ENCODE results near the gene DTWD1.

The DTWD1 gene

DNA sequence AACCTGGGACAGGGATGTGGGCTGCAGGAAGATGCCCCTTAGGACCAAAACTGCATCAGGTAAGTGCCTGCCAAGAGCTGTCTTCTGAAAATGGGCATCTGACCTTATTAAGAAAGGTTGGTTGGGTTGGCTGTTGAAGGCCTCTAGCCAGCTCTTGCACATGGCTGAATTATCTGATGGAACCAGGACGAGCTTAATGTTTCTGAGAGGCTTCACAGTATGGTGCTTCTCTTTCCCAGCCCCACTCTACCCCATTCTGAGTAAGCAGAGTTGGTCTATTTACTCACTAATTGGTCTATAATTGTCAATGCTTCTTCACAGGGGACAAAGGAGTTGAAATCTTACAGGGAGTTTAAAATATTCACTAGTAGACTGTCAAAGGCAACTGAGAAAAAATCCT lies 48.4 kb downstream of the DTWD1 start:
- Histone ChIP-seq H3K4me1 (no peaks in the 10 kb centered on the region), H3K36me3 (no peaks in the 10 kb centered on the region), H4K20me1 (no peaks in the 10 kb centered on the region), H3K9me3 (replicated peaks in 1 of 11) (no peaks in the 10 kb centered on the region), H3K9ac (no peak overlapping the region), H3K27me3 (no peaks in the 10 kb centered on the region), H3K4me3 (no peak overlapping the region), H3K4me2 (no peak overlapping the region), H3K27ac (no peak overlapping the region)
- TF ChIP-seq Cebpa-rat (IDR thresholded peaks at IDR 0.05) = no peak

DNA sequence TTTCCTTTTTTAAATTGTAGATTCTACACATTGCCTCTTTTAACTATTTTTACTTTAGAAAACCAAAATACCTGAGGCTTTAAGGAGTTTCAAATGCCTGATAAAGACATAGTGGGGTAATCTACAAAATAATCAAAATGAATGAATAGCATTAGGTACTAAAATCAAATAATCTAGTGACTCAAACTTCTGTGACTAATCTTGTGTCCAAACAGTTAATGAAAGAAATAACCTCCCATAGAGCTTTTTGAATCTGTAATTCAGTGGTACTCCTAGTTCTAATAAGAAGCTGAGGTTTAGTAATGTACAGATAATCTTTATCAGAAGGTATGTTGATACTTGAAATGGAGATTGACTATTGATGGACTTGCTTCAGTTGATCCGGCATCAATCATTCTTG lies 53.0 kb downstream of the DTWD1 start:
- Histone ChIP-seq H3K9ac (no peak overlapping the region), H3K27me3 (no peaks in the 10 kb centered on the region), H3K27ac (no peak overlapping the region), H4K20me1 (no peaks in the 10 kb centered on the region), H3K4me2 (no peak overlapping the region), H3K4me1 (no peaks in the 10 kb centered on the region), H3K9me3 (replicated peaks in 1 of 11) (no peaks in the 10 kb centered on the region), H3K4me3 (no peak overlapping the region), H3K36me3 (no peaks in the 10 kb centered on the region)
- no peak for TF ChIP-seq Cebpa-rat (IDR thresholded peaks at IDR 0.05)

DNA sequence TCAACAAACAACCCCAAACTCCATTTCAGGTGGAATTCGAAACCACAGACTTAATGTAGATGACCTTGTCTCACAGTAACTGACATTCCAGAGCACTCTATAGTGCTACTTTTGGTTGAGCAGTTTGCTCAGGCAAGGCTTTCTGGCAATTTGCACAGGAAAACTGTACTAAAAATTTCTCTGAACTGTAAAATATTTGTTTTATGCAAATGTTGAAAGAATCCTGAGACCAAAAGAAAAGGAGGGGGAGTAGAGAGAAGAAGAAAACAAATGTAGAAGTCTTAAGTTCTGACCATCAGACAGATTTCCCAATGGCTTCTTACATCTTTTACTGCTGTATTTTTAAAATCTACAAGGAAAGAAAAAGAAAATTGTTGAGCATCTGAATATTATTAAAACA lies 53.5 kb downstream of the DTWD1 start:
- H3K4me3 ChIP-seq = no peak overlapping the region

DNA sequence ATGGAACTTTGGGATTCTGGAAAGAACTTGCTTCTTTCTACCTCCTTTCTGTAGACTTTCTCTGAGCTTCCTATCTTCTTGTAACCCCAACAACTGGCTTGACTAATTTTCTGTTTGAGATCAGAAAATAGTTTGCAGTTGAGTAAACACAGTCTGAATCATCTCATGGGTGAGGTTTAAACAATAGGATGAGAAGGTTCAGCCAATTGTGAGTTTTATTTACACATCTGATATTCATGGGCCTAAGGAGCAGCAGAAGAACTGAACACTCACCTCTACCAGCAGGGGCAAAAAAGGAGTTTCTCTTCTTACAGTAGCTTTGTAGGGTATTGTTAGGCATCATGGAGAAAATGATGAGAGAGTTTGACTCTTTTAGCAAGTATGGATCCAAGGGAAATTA lies 54.2 kb downstream of the DTWD1 start:
- H3K4me3 ChIP-seq = no peak overlapping the region
- H3K27ac ChIP-seq = no peak overlapping the region
- no peaks in the 10 kb centered on the region for H4K20me1 ChIP-seq
- no peaks in the 10 kb centered on the region for H3K27me3 ChIP-seq
- no peaks in the 10 kb centered on the region for H3K36me3 ChIP-seq
- no peaks in the 10 kb centered on the region for H3K9me3 ChIP-seq (replicated peaks in 1 of 11)
- no peak for TF ChIP-seq Cebpa-rat (IDR thresholded peaks at IDR 0.05)
- no peak overlapping the region for H3K9ac ChIP-seq
- no peak overlapping the region for H3K4me2 ChIP-seq
- H3K4me1 ChIP-seq = no peaks in the 10 kb centered on the region

More for the DNA sequence above, 53.5 kb downstream of the DTWD1 start:
- Histone ChIP-seq H3K27me3 (no peaks in the 10 kb centered on the region), H3K27ac (no peak overlapping the region), H4K20me1 (no peaks in the 10 kb centered on the region), H3K4me1 (no peaks in the 10 kb centered on the region), H3K9ac (no peak overlapping the region), H3K9me3 (replicated peaks in 1 of 11) (no peaks in the 10 kb centered on the region), H3K36me3 (no peaks in the 10 kb centered on the region), H3K4me2 (no peak overlapping the region)
- TF ChIP-seq Cebpa-rat (IDR thresholded peaks at IDR 0.05) = no peak

DNA sequence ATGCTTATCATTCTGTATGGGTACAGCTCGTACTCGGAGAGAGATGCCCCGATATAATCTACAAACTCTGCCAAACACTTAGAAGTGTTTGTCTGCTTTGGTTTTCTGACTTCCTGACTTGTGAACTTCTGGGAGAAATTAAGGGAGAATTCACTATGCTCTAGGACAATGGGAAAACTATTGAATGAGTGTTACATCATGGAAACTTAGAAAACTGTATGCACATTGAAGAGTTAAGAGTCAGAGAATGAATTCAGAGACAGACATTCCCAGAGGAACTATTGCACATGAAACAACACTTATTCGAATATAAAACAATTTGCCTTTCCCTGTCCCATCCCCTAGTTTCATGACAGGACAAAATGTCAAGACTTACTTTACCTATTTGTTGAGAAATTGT lies 57.8 kb downstream of the DTWD1 start:
- H3K27ac ChIP-seq = no peak overlapping the region

DNA sequence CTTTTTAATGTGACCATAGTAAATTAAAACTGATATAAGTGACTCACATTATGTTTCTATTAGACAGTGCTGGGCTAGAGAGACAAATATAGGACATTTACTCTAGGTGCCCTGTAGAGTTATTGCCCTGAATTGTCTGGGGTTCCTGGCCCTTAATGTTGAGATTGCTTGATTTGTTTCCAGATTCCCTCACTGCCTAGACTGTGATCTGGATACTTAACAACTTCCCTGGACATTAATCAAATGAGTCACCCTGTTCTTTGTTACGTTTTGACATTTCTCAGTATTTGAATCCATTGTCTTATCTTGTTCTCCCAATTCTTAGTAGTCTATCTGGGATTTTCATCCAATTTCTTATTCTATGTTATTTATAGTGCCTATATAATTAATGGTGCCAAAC lies 65.8 kb downstream of the DTWD1 start:
- Histone ChIP-seq H3K4me3 (no peak overlapping the region), H3K4me1 (no peaks in the 10 kb centered on the region), H3K9ac (no peak overlapping the region), H3K36me3 (no peaks in the 10 kb centered on the region), H3K4me2 (no peak overlapping the region), H3K27me3 (no peaks in the 10 kb centered on the region), H3K27ac (no peak overlapping the region), H3K9me3 (replicated peaks in 1 of 11) (no peaks in the 10 kb centered on the region), H4K20me1 (no peaks in the 10 kb centered on the region)
- no peak for TF ChIP-seq Cebpa-rat (IDR thresholded peaks at IDR 0.05)

More for the DNA sequence above, 57.8 kb downstream of the DTWD1 start:
- Histone ChIP-seq H4K20me1 (no peaks in the 10 kb centered on the region), H3K4me3 (no peak overlapping the region), H3K36me3 (no peaks in the 10 kb centered on the region), H3K9ac (no peak overlapping the region), H3K4me2 (no peak overlapping the region), H3K27me3 (no peaks in the 10 kb centered on the region), H3K4me1 (no peaks in the 10 kb centered on the region), H3K9me3 (replicated peaks in 1 of 11) (no peaks in the 10 kb centered on the region)
- TF ChIP-seq Cebpa-rat (IDR thresholded peaks at IDR 0.05) = no peak

DNA sequence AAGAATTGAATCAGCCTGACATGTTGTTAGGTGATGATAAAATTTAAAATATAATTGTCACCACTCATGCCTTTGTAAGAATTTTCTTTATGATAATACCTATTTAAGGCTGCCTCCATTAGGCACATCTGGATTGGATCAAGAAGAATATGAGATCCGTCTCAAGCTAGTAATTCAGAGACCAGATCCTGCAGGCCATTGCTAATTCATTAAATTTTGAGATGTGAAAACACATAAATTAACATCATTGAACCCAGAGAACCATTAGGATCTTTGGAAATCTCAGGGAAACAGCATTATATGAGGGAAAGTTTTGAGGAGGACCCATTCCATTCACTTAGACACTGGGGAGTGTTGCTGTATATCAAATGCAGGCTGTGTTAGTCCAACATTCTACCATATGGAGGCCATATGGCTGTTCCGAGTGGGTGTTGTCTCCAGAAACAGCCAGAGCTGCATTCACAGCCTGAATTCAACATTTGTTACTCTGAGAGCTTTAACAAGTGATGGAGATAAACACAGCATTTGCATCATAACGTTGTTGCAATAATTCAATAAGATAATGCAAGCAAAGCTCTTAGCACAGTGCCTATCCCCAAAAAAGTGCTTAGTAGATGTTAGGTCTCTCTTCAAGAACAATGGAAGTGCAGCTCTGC lies 67.4 kb downstream of the DTWD1 start:
- Histone ChIP-seq H3K4me3 (no peak overlapping the region), H3K4me1 (no peaks in the 10 kb centered on the region), H3K27me3 (no peaks in the 10 kb centered on the region), H3K36me3 (no peaks in the 10 kb centered on the region), H4K20me1 (no peaks in the 10 kb centered on the region), H3K9me3 (replicated peaks in 1 of 11) (no peaks in the 10 kb centered on the region), H3K27ac (no peak overlapping the region), H3K9ac (no peak overlapping the region), H3K4me2 (no peak overlapping the region)
- TF ChIP-seq Cebpa-rat (IDR thresholded peaks at IDR 0.05) = no peak

DNA sequence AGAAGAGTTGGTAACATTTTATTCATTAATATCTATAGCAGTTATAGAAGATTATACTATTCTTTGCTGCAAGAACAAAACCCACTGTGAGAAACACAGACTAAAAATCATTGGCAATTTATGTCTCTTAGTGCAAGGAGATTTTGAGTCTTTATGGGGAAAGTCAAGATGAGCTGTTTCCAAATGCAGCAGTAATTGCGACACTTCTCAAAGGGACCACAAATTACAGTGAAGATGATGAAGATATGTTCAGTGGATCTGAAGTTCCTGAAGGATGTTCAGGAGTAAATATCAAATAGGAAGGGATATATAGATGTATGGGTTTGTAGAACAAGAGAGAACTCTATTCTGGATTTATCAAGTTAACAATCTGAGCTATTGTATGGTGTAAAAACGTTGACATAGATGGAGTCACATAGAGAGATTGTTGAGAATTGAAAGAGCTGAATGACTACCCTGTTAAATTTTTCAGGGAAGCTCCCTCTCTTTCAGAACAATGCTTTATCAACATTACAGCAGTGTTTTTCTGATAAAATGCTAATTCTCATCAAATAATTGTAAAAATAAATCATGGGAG lies 71.8 kb downstream of the DTWD1 start:
- no peak for TF ChIP-seq Cebpa-rat (IDR thresholded peaks at IDR 0.05)
- no peak overlapping the region for H3K4me3 ChIP-seq
- H3K27ac ChIP-seq = no peak overlapping the region
- no peaks in the 10 kb centered on the region for H3K27me3 ChIP-seq
- H3K4me2 ChIP-seq = no peak overlapping the region
- H4K20me1 ChIP-seq = no peaks in the 10 kb centered on the region
- no peaks in the 10 kb centered on the region for H3K9me3 ChIP-seq (replicated peaks in 1 of 11)
- H3K36me3 ChIP-seq = no peaks in the 10 kb centered on the region
- H3K4me1 ChIP-seq = no peaks in the 10 kb centered on the region
- no peak overlapping the region for H3K9ac ChIP-seq

DNA sequence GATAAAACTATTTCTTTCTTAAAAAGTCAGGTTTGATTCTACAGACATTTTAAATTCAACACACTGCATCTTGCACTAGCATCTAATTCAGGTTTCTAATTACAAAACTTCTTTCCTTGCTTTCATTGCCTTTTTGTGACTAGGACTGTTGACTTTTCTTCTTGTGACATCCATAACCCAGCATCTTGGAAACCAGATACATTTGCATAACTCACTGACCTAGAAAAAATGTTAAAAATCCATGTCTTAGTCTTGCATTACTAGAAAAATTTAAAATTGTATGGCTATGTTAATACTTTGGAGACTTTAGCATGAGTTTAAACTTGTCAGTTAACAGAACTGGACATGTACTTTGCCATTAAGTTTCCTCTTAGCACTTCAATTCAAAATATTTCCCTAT lies 72.7 kb downstream of the DTWD1 start:
- no peaks in the 10 kb centered on the region for H3K36me3 ChIP-seq
- no peak for TF ChIP-seq Cebpa-rat (IDR thresholded peaks at IDR 0.05)
- no peak overlapping the region for H3K27ac ChIP-seq
- no peak overlapping the region for H3K9ac ChIP-seq
- no peaks in the 10 kb centered on the region for H3K27me3 ChIP-seq
- H3K4me1 ChIP-seq = no peaks in the 10 kb centered on the region
- no peak overlapping the region for H3K4me2 ChIP-seq
- no peaks in the 10 kb centered on the region for H4K20me1 ChIP-seq
- no peaks in the 10 kb centered on the region for H3K9me3 ChIP-seq (replicated peaks in 1 of 11)
- H3K4me3 ChIP-seq = no peak overlapping the region

DNA sequence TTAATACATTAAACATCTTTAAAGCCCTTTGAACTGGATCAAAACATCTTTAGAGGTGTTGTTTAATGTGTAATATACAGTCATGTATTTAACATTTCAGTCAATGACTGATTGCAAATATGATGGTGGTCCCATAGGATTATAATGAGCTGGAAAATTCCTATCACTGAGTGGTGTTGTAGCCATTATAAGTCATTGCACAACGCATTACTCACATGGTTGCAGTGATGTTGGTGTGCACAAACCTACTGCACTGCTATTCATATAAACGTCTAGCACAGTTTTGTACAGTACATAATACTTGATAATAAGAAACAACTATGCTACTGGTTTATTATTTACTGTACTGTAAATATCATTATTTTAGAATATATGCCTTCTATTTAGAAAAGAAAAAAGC lies 75.6 kb downstream of the DTWD1 start:
- Histone ChIP-seq H3K36me3 (no peaks in the 10 kb centered on the region), H3K4me3 (no peak overlapping the region), H3K9me3 (replicated peaks in 1 of 11) (no peaks in the 10 kb centered on the region), H4K20me1 (no peaks in the 10 kb centered on the region), H3K4me1 (no peaks in the 10 kb centered on the region), H3K27ac (no peak overlapping the region), H3K27me3 (no peaks in the 10 kb centered on the region), H3K4me2 (no peak overlapping the region), H3K9ac (no peak overlapping the region)
- TF ChIP-seq Cebpa-rat (IDR thresholded peaks at IDR 0.05) = no peak
